GM18502 (cell line): ENCODE measurements around the gene FAM83C.

Source experiments
- ATAC-seq: cut with Tn5 transposase; IDR thresholded peaks from one replicate; pipeline ENCODE4 v1.9.1; 2021; ENCODE audit warnings: mild to moderate bottlenecking; ENCODE audit not compliant: unreplicated experiment, poor library complexity

FAM83C gene

GRCh38 chr20:35286077-35286898 lies 5.9 kb downstream of the FAM83C start:
- ATAC-seq: no peak

- no peak for ATAC-seq
These were observed 6.5 kb downstream of the FAM83C start for GRCh38 chr20:35285806-35286076.

- ATAC-seq: no peak
These were observed 7.0 kb downstream of the FAM83C start for GRCh38 chr20:35284992-35285805.

- ATAC-seq: peak; percentile 82
These were observed 7.8 kb downstream of the FAM83C start, which contains the start of gene EIF6 for GRCh38 chr20:35284267-35284991. Gene EIF6 (minus strand): TSS chr20:35284772. CDS start chr20:35284487, 285 bp downstream.

GRCh38 chr20:35283441-35284266 lies 8.6 kb downstream of the FAM83C start:
- no peak for ATAC-seq

GRCh38 chr20:35281506-35282101 lies 10.6 kb downstream of the FAM83C start:
- no peak for ATAC-seq

- no peak for ATAC-seq
These were observed 11.7 kb downstream of the FAM83C start for GRCh38 chr20:35280523-35280922.

GRCh38 chr20:35279533-35280174 lies 12.6 kb downstream of the FAM83C start:
- no peak for ATAC-seq

GRCh38 chr20:35279040-35279439 lies 13.2 kb downstream of the FAM83C start:
- ATAC-seq: no peak

GRCh38 chr20:35277531-35278395 lies 14.5 kb downstream of the FAM83C start, which contains the start of gene MMP24OS:
Gene MMP24OS (minus strand): TSS chr20:35278122. CDS start chr20:35277929, 193 bp downstream.
- ATAC-seq: peak; percentile 80

- ATAC-seq: no peak
These were observed 15.1 kb downstream of the FAM83C start for GRCh38 chr20:35277127-35277526.

- no peak for ATAC-seq
These were observed 15.8 kb downstream of the FAM83C start for GRCh38 chr20:35276408-35276807.

- no peak for ATAC-seq
These were observed 16.4 kb downstream of the FAM83C start for GRCh38 chr20:35275741-35276251.

GRCh38 chr20:35274172-35275092 lies 17.8 kb downstream of the FAM83C start:
- no peak for ATAC-seq

GRCh38 chr20:35273449-35274171 lies 18.6 kb downstream of the FAM83C start:
- ATAC-seq: no peak

- no peak for ATAC-seq
These were observed 20.3 kb downstream of the FAM83C start for GRCh38 chr20:35271904-35272303.
